OCI-LY3 (cell line): ENCODE data around the gene CTNNA3.

ENCODE experiments used
- H2AFZ ChIP-seq: fragments of 200-600, 300-600 bp; shearing (Covaris generic); 2 replicates; pipeline ENCODE4 v1.6.0; 2014; ENCODE audit warnings: antibody characterized with exemption, low read depth, low read length
- H3K27ac ChIP-seq: fragments of 200-600, 300-600 bp; sonication (generic); 2 replicates; pipeline ENCODE4 v1.5.1; 2014; ENCODE audit warnings: mild to moderate bottlenecking, low read length, moderate library complexity, mixed read lengths
- H3K27me3 ChIP-seq: fragments of 200-600, 300-600 bp; sonication (generic); 2 replicates; pipeline ENCODE4 v1.6.1; 2014; ENCODE audit warnings: low read depth, low read length, mixed read lengths
- H3K36me3 ChIP-seq: fragments of 200-600, 300-600 bp; sonication (generic); replicated peaks from 2 replicates; pipeline ENCODE3; 2014; ENCODE audit warnings: low read depth, low read length, mixed read lengths
- H3K4me1 ChIP-seq: fragments of 300-600, 200-600 bp; sonication (generic); 2 replicates; pipeline ENCODE4 v1.6.1; 2014; ENCODE audit warnings: low read length, mixed read lengths
- H3K4me2 ChIP-seq: fragments of 200-600, 300-600 bp; sonication (generic); 2 replicates; pipeline ENCODE4 v1.6.1; 2014; ENCODE audit warnings: low read length, mixed read lengths
- H3K4me3 ChIP-seq: fragments of 300-600, 200-600 bp; sonication (generic); 2 replicates; pipeline ENCODE4 v1.5.1; 2014; ENCODE audit warnings: antibody characterized with exemption, mild to moderate bottlenecking, low read length, moderate library complexity
- H3K79me2 ChIP-seq: fragments of 300-600, 200-600 bp; shearing (Covaris generic); 2 replicates; pipeline ENCODE4 v1.6.1; 2014; ENCODE audit warnings: mild to moderate bottlenecking, low read length, mixed read lengths
- H3K9ac ChIP-seq: fragments of 300-600, 200-600 bp; shearing (Covaris generic); 2 replicates; pipeline ENCODE4 v1.6.0; 2014; ENCODE audit warnings: mild to moderate bottlenecking, low read length, moderate library complexity
- H3K9me3 ChIP-seq: fragments of 200-600, 300-600 bp; shearing (Covaris generic); 2 replicates; pipeline ENCODE4 v1.6.1; 2014; ENCODE audit warnings: low read length, mixed read lengths; ENCODE audit not compliant: insufficient read depth
- H4K20me1 ChIP-seq: fragments of 200-600, 300-600 bp; sonication (generic); 2 replicates; pipeline ENCODE4 v1.6.1; 2016; ENCODE audit warnings: low read length, mixed read lengths; ENCODE audit not compliant: insufficient read depth
- EZH2phosphoT487 ChIP-seq: fragments of 200-600 bp; shearing (Covaris generic); IDR thresholded peaks from 2 replicates; pipeline ENCODE4 v1.6.1; 2018; ENCODE audit warnings: antibody characterized with exemption, mixed run types, low read depth
- TF ChIP-seq, protein P1 (sequence below): fragments of 200-600, 300-600 bp; sonication (generic); IDR thresholded peaks from 2 replicates; pipeline ENCODE4 v1.5.1; 2014; ENCODE audit warnings: antibody characterized with exemption, low read length, low read depth

Gene CTNNA3

DNA sequence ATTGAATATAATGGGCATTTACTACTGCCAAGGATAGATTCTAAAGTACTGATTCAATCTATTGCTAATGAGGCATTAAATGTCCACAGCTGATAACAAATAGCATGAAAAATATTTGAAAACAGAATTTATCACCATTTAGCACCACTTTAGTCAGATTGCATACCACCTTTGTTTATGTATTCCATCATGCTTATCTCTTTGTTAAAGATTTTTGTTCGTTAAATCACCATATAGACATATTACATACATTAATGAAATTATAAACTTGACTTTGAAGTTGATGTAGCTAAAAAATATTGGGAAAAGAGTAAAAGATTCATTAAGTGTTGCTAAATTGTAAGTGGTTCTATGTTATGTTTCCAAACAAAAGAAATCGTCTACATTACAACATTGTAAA is 1022.9 kb downstream of the CTNNA3 start:
- H3K27ac ChIP-seq = no peak overlapping the region
- H3K9me3 ChIP-seq = no peaks in the 10 kb centered on the region
- no peaks in the 10 kb centered on the region for H3K4me1 ChIP-seq
- no peaks in the 10 kb centered on the region for H3K36me3 ChIP-seq
- no peak overlapping the region for H3K4me3 ChIP-seq
- TF ChIP-seq, protein P1, sequence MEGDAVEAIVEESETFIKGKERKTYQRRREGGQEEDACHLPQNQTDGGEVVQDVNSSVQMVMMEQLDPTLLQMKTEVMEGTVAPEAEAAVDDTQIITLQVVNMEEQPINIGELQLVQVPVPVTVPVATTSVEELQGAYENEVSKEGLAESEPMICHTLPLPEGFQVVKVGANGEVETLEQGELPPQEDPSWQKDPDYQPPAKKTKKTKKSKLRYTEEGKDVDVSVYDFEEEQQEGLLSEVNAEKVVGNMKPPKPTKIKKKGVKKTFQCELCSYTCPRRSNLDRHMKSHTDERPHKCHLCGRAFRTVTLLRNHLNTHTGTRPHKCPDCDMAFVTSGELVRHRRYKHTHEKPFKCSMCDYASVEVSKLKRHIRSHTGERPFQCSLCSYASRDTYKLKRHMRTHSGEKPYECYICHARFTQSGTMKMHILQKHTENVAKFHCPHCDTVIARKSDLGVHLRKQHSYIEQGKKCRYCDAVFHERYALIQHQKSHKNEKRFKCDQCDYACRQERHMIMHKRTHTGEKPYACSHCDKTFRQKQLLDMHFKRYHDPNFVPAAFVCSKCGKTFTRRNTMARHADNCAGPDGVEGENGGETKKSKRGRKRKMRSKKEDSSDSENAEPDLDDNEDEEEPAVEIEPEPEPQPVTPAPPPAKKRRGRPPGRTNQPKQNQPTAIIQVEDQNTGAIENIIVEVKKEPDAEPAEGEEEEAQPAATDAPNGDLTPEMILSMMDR = no peak
- no peak for TF ChIP-seq EZH2phosphoT487
- no peak overlapping the region for H3K4me2 ChIP-seq
- H3K79me2 ChIP-seq = no peaks in the 10 kb centered on the region
- H4K20me1 ChIP-seq = no peaks in the 10 kb centered on the region
- no peak overlapping the region for H2AFZ ChIP-seq
- H3K9ac ChIP-seq = no peak overlapping the region
- H3K27me3 ChIP-seq = no peaks in the 10 kb centered on the region

DNA sequence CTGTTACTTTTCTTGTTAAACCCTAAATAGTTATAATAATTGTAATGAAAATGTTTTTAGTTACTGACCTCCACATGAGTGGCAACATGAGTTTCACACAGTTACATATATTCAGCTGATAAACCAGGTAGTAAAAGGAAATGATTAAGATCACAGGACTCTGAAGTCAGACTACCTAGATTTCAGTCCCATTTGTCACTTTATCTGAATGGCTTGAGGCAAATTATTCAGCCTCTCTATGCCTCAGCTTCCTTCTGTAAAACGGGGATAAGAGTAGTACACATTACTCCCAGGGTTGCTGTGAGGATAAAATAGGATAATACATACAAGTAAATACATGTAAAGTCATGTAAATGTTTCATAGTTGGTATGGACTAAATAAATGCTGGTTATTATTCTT is 1024.4 kb downstream of the CTNNA3 start:
- TF ChIP-seq EZH2phosphoT487 = no peak
- TF ChIP-seq, protein P1 = no peak
- Histone ChIP-seq H3K4me3 (no peak overlapping the region), H3K27me3 (no peaks in the 10 kb centered on the region), H4K20me1 (no peaks in the 10 kb centered on the region), H3K27ac (no peak overlapping the region), H3K79me2 (no peaks in the 10 kb centered on the region), H3K9me3 (no peaks in the 10 kb centered on the region), H3K4me1 (no peaks in the 10 kb centered on the region), H3K36me3 (no peaks in the 10 kb centered on the region), H3K9ac (no peak overlapping the region), H3K4me2 (no peak overlapping the region), H2AFZ (no peak overlapping the region)

DNA sequence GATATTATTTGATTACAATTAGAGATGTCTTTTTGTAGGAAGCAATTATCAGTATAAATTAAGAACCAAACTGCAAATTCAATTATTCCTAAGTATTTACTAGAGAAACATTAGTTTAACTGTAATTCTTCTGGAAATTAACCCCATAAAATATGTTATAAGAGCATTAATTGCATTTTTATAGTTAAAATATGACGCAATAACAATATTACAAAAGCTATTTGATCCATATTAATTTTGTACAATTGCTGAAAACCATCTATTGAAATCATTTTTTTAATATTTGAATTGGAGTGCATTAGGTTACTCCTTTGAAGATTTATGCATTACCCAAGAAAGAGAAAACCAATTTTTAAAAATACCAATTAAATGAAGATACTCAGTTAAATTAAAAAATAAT is 1024.9 kb downstream of the CTNNA3 start:
- no peaks in the 10 kb centered on the region for H3K36me3 ChIP-seq
- TF ChIP-seq, protein P1 = no peak
- TF ChIP-seq EZH2phosphoT487 = no peak
- H3K4me1 ChIP-seq = no peaks in the 10 kb centered on the region
- H3K79me2 ChIP-seq = no peaks in the 10 kb centered on the region
- no peak overlapping the region for H2AFZ ChIP-seq
- H3K9ac ChIP-seq = no peak overlapping the region
- no peak overlapping the region for H3K4me3 ChIP-seq
- no peaks in the 10 kb centered on the region for H3K9me3 ChIP-seq
- H3K27me3 ChIP-seq = no peaks in the 10 kb centered on the region
- no peaks in the 10 kb centered on the region for H4K20me1 ChIP-seq
- no peak overlapping the region for H3K27ac ChIP-seq
- no peak overlapping the region for H3K4me2 ChIP-seq

DNA sequence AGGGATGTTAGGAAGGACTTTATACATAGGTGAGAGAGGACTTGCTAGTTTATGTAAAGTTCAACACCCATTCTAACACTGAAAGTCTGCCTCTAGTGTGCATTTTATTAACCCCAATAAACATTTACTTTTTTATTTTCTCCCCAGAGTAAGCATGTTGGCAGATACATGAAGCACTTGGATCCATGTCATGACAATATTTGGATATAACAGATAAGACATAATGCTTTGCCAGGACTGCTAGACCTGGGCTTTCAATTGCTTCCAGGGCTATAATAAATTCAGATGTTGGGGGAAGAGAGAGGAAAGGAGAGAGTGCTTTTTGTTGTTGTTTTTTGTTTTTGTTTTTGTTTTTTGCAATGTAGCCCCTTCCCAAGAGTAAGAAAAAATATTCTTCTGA is 1039.5 kb downstream of the CTNNA3 start:
- no peaks in the 10 kb centered on the region for H3K36me3 ChIP-seq
- H3K27me3 ChIP-seq = no peaks in the 10 kb centered on the region
- H3K4me1 ChIP-seq = no peaks in the 10 kb centered on the region
- TF ChIP-seq EZH2phosphoT487 = no peak
- TF ChIP-seq, protein P1 = no peak
- H2AFZ ChIP-seq = no peak overlapping the region
- H4K20me1 ChIP-seq = no peaks in the 10 kb centered on the region
- H3K27ac ChIP-seq = no peak overlapping the region
- no peak overlapping the region for H3K4me2 ChIP-seq
- no peak overlapping the region for H3K9ac ChIP-seq
- H3K79me2 ChIP-seq = no peaks in the 10 kb centered on the region
- H3K4me3 ChIP-seq = no peak overlapping the region
- no peaks in the 10 kb centered on the region for H3K9me3 ChIP-seq
